ENCODE measurements around the gene RBMS2.

DNA sequence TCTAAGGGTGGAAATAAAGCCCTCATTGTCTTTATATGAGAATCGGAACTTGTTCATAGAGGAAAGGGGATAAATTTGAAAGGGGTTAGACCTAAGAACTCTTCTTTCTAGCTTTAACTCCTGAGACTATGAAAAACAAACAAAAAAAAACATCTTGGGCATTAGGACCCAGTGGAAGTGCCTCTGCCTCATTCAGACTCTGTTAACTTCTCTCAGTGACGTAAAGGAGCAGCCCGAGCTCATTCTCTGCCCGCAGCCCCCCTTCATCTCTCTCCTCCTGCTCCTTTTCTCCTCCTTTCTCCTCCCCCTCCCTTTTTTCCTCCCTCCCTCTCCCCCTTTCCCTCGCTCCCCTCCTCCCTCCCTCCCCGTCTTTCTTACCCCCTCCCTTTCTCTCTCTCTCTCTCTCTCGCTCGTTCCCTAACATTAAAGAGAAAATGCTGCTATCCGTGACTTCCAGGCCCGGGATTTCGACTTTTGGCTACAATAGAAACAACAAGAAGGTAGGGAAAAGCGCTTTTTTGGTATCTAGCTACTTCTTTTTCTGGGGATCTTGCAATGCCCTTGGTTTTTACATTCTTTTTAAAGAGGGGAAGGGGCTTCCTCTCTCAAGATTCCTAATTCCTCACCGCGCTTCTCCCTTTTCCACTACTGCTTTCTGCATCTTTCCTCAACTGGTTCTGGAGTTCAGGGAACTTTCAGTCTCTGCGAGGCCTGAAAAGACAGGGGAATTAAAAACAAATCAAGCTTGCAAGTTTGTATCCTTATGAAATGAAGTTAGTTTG is at the start of gene RBMS2:
- TF ChIP-seq, protein P1, sequence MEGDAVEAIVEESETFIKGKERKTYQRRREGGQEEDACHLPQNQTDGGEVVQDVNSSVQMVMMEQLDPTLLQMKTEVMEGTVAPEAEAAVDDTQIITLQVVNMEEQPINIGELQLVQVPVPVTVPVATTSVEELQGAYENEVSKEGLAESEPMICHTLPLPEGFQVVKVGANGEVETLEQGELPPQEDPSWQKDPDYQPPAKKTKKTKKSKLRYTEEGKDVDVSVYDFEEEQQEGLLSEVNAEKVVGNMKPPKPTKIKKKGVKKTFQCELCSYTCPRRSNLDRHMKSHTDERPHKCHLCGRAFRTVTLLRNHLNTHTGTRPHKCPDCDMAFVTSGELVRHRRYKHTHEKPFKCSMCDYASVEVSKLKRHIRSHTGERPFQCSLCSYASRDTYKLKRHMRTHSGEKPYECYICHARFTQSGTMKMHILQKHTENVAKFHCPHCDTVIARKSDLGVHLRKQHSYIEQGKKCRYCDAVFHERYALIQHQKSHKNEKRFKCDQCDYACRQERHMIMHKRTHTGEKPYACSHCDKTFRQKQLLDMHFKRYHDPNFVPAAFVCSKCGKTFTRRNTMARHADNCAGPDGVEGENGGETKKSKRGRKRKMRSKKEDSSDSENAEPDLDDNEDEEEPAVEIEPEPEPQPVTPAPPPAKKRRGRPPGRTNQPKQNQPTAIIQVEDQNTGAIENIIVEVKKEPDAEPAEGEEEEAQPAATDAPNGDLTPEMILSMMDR (tag by site-specific recombination; IDR thresholded peaks at IDR 0.05), result no peak
- TF ChIP-seq ZNF792 (tag by site-specific recombination; IDR thresholded peaks at IDR 0.05) (no peak), ZNF121 (tag by site-specific recombination; IDR thresholded peaks at IDR 0.05) (no peak), ZNF777 (tag by site-specific recombination; IDR thresholded peaks at IDR 0.05; ENCODE audit: borderline replicate concordance) (no peak), SALL2 (tag by site-specific recombination; IDR thresholded peaks at IDR 0.05; ENCODE audit: borderline replicate concordance) (no peak), ZBTB48 (tag by site-specific recombination; IDR thresholded peaks at IDR 0.05) (0 out of 2 replicates have a peak, but pooled peaks have one; percentile 56), HOXD13 (CRISPR knock-in tag; IDR thresholded peaks at IDR 0.05; ENCODE audit: borderline replicate concordance) (no peak), HOXA7 (CRISPR knock-in tag; IDR thresholded peaks at IDR 0.05; ENCODE audit: borderline replicate concordance) (no peak), ZNF404 (tag by site-specific recombination; IDR thresholded peaks at IDR 0.05) (no peak)
- TF ChIP-seq, protein P2, sequence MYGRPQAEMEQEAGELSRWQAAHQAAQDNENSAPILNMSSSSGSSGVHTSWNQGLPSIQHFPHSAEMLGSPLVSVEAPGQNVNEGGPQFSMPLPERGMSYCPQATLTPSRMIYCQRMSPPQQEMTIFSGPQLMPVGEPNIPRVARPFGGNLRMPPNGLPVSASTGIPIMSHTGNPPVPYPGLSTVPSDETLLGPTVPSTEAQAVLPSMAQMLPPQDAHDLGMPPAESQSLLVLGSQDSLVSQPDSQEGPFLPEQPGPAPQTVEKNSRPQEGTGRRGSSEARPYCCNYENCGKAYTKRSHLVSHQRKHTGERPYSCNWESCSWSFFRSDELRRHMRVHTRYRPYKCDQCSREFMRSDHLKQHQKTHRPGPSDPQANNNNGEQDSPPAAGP (tag by site-specific recombination; IDR thresholded peaks at IDR 0.05), result peak; percentile 67; the same call in 1 of the 2 replicates

Data from HEK293 (cell line).